GM23338 (cell line): ENCODE measurements around the gene TJP1. TPM values are rescaled to one million over a fixed set of nuclear protein-coding genes. Genes with fewer than 3 reads are reported as not detected.

Source experiments
- ATAC-seq: fragments of 200-7000 bp; cut with Tn5 transposase; 3 replicates; pipeline ENCODE4 v1.9.1; 2020
- DNase-seq: peaks from one replicate; pipeline ENCODE4 v3.0.0-alpha.2; 2015; ENCODE audit warnings: low spot score
- H2AFZ ChIP-seq: fragments of 200-600 bp; sonication (generic); 2 replicates; pipeline ENCODE4 v1.8.0; 2016; ENCODE audit warnings: antibody characterized with exemption, mild to moderate bottlenecking, moderate library complexity
- H3F3A ChIP-seq: fragments of 200-600 bp; sonication (generic); replicated peaks from 2 replicates; pipeline ENCODE4 v1.8.0; 2017; ENCODE audit warnings: antibody characterized with exemption, mixed run types, low read depth
- H3K27ac ChIP-seq: fragments of 200-600 bp; sonication (generic); 2 replicates; pipeline ENCODE4 v1.6.1; 2016; ENCODE audit warnings: low read depth
- H3K27me3 ChIP-seq: fragments of 200-600 bp; sonication (generic); 2 replicates; pipeline ENCODE4 v1.8.0; 2016; ENCODE audit warnings: mild to moderate bottlenecking, mixed run types, moderate library complexity; ENCODE audit not compliant: insufficient read depth
- H3K36me3 ChIP-seq: fragments of 200-600 bp; sonication (generic); 2 replicates; pipeline ENCODE4 v1.8.0; 2016; ENCODE audit warnings: mild to moderate bottlenecking; ENCODE audit not compliant: insufficient read depth
- H3K4me1 ChIP-seq: fragments of 200-600 bp; sonication (generic); 2 replicates; pipeline ENCODE4 v1.8.0; 2016; ENCODE audit warnings: mild to moderate bottlenecking, moderate library complexity; ENCODE audit not compliant: insufficient read depth
- H3K4me2 ChIP-seq: fragments of 200-600 bp; sonication (generic); 2 replicates; pipeline ENCODE4 v1.7.1; 2017; ENCODE audit warnings: mixed run types
- H3K4me3 ChIP-seq: fragments of 200-600 bp; sonication (generic); 2 replicates; pipeline ENCODE4 v1.6.1; 2016; ENCODE audit warnings: mixed run types
- H3K79me2 ChIP-seq: fragments of 200-600 bp; sonication (generic); replicated peaks from 2 replicates; pipeline ENCODE4 v1.8.0; 2017; ENCODE audit warnings: mild to moderate bottlenecking; ENCODE audit not compliant: insufficient read depth
- H3K9me2 ChIP-seq: fragments of 200-600 bp; sonication (generic); 2 replicates; pipeline ENCODE4 v1.8.0; 2017; ENCODE audit not compliant: insufficient read depth
- H4K20me1 ChIP-seq: fragments of 200-600 bp; sonication (generic); replicated peaks from 2 replicates; pipeline ENCODE4 v1.8.0; 2017; ENCODE audit warnings: mild to moderate bottlenecking; ENCODE audit not compliant: insufficient read depth
- H3K27ac Mint-ChIP-seq: 2 replicates; pipeline ENCODE4 v1.8.0; 2020; ENCODE audit warnings: inconsistent platforms, mild to moderate bottlenecking, moderate library complexity, mixed read lengths
- H3K27me3 Mint-ChIP-seq: 3 replicates; pipeline ENCODE4 v1.8.0; 2022; ENCODE audit warnings: low read depth, mild to moderate bottlenecking, moderate library complexity, mixed read lengths, inconsistent platforms; ENCODE audit not compliant: insufficient read depth, poor library complexity
- H3K36me3 Mint-ChIP-seq: 3 replicates; pipeline ENCODE4 v1.8.0; 2021; ENCODE audit warnings: low read depth, mild to moderate bottlenecking, inconsistent platforms, moderate library complexity, mixed read lengths
- H3K4me1 Mint-ChIP-seq: 3 replicates; pipeline ENCODE4 v1.8.0; 2020; ENCODE audit warnings: mild to moderate bottlenecking, inconsistent platforms, mixed read lengths
- H3K4me3 Mint-ChIP-seq: 3 replicates; pipeline ENCODE4 v1.8.0; 2021; ENCODE audit warnings: moderate library complexity, mild to moderate bottlenecking, inconsistent platforms, mixed read lengths
- H3K9me3 Mint-ChIP-seq: 3 replicates; pipeline ENCODE4 v1.8.0; 2020; ENCODE audit warnings: moderate library complexity, mild to moderate bottlenecking, inconsistent platforms, mixed read lengths
- EZH2 ChIP-seq: fragments of 200-600 bp; sonication (generic); IDR thresholded peaks from one replicate; pipeline ENCODE4 v1.8.0; 2017; ENCODE audit warnings: antibody characterized with exemption, mild to moderate bottlenecking, low read depth; ENCODE audit not compliant: unreplicated experiment
- EZH2phosphoT487 ChIP-seq: fragments of 200-600 bp; sonication (generic); IDR thresholded peaks from one replicate; pipeline ENCODE4 v1.8.1; 2018; ENCODE audit warnings: antibody characterized with exemption; ENCODE audit not compliant: unreplicated experiment
- JUNB ChIP-seq: IDR thresholded peaks from one replicate; pipeline ENCODE4 v1.6.1; 2016; ENCODE audit warnings: antibody characterized with exemption; ENCODE audit not compliant: unreplicated experiment
- NANOG ChIP-seq: IDR thresholded peaks from 2 replicates; pipeline ENCODE4 v1.6.1; 2016; ENCODE audit warnings: antibody characterized with exemption, borderline replicate concordance
- REST ChIP-seq: IDR thresholded peaks from one replicate; pipeline ENCODE4 v1.6.1; 2018; ENCODE audit warnings: antibody characterized with exemption; ENCODE audit not compliant: unreplicated experiment
- STAT1 ChIP-seq: IDR thresholded peaks from one replicate; pipeline ENCODE4 v1.6.1; 2016; ENCODE audit warnings: antibody characterized with exemption; ENCODE audit not compliant: unreplicated experiment
- ZNF114 ChIP-seq: fragments of 250-450 bp; sonication (Bioruptor Pico); IDR thresholded peaks from 2 replicates; pipeline ENCODE4 v1.5.0; 2020; ENCODE audit warnings: mild to moderate bottlenecking, moderate library complexity
- ZNF331 ChIP-seq: fragments of 250-450 bp; sonication (Bioruptor Pico); IDR thresholded peaks from 2 replicates; pipeline ENCODE4 v1.5.0; 2020; ENCODE audit warnings: low read depth, mild to moderate bottlenecking, moderate library complexity
- ZNF462 ChIP-seq: fragments of 250-450 bp; sonication (Bioruptor Pico); IDR thresholded peaks from 2 replicates; pipeline ENCODE4 v1.5.0; 2020; ENCODE audit warnings: mild to moderate bottlenecking, moderate library complexity
- polyA plus RNA-seq: library from polyadenylated mRNA; unstranded; fragments of >200 nt; fragmentation: Nextera tagmentation; extraction: Ambion mirVana; gene quantifications from 2 replicates; pipeline ENCODE4 v1.2.1, GENCODE V29; 2016
- total RNA-seq: library from RNA; depleted of rRNA; stranded (reverse); fragments of >200 nt; shearing (Covaris generic); gene quantifications from 2 replicates; pipeline ENCODE4 v1.2.3, GENCODE V29; 2014

The TJP1 gene
- total and polyA plus RNA-seq, 2 experiments from 2014 or later, result 76.2 to 116 TPM

GRCh38 chr15:29840054-29840453 lies 17.8 kb upstream of the TJP1 start:
- ATAC-seq (no peak), DNase-seq (no peak)
- TF ChIP-seq ZNF331 (CRISPR knock-in tag) (no peak), ZNF462 (CRISPR knock-in tag) (no peak), NANOG (no peak), EZH2 (no peak), JUNB (no peak), EZH2phosphoT487 (no peak), ZNF114 (CRISPR knock-in tag) (no peak), REST (no peak), STAT1 (no peak)
- Histone ChIP-seq H4K20me1 (no peaks in the 10 kb centered on the region), H3K27ac (no peak overlapping the region), H2AFZ (peak overlapping the region; percentile 70; the same call in 1 of the 2 replicates), H3K36me3 (no peaks in the 10 kb centered on the region), H3K4me3 (no peak overlapping the region), H3K27me3 (no peaks in the 10 kb centered on the region), H3F3A (no peaks in the 10 kb centered on the region), H3K4me1 (peaks cover 2% of the 10 kb centered on the region; the same call in 1 of the 2 replicates), H3K4me2 (no peak overlapping the region), H3K9me2 (no peaks in the 10 kb centered on the region), H3K79me2 (no peaks in the 10 kb centered on the region)
- H3K4me1 Mint-ChIP-seq, result peaks cover 7% of the 10 kb centered on the region
- no peaks in the 10 kb centered on the region for H3K36me3 Mint-ChIP-seq
- peaks cover 3% of the 10 kb centered on the region for H3K27me3 Mint-ChIP-seq
- no peak overlapping the region for H3K27ac Mint-ChIP-seq
- H3K4me3 Mint-ChIP-seq, result no peak overlapping the region
- H3K9me3 Mint-ChIP-seq, result no peaks in the 10 kb centered on the region; the same call in 2 of the 3 replicates
